HG03175 (cell line): ENCODE data around the gene RBM22.
"Not testable (repeated sequence)": the region's sequence is repeated elsewhere in the genome, so short reads cannot be mapped to it uniquely, and the experiment has no call there.

Experiments
- ATAC-seq: cut with Tn5 transposase; IDR thresholded peaks from one replicate; pipeline ENCODE4 v1.9.1; 2021; ENCODE audit warnings: mild to moderate bottlenecking, moderate library complexity; ENCODE audit not compliant: unreplicated experiment

The RBM22 gene

DNA sequence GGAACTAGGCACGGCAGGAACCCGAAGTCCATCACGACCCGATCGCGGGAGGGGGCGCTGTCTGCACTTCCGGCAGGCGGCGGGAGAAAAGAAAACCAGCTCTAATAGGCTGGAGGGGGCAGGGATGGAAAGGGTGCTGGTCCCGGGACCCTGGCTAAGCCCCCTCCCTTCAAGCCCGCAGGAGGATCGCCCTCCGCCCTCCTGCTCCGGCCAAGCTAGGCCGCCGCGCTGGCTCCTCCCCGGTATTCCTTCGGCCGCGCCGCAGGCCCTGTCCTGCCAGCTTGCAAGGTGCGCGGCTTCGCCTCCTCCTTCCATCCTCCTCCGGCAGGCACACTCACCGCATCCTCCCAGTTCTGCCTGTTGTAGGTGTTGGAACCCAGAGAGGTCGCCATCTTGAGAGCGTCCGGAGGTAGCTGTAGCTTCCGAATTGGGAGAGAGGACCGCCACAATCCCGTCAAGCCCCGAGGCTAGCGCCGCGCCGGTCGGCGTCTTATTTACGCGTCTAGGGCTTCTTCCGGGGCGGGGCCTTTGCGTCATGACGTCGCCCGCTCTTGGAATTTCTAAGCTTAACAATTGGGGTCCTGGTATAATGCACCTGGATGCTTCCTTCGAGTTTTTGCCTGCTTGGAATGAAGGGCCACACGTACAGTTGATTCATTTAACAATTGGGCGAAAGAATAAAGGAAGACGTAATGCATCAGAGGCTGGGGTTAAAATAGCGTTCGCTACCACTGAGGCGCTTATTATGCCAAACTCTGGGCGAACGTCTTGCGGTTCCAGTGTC lies at the start of gene RBM22:
Gene RBM22, minus strand, starts transcription at position 469 of the 784 bp plus-strand sequence. Its CDS starts 77 bp downstream, at position 392.
- ATAC-seq, result peak; percentile 96

DNA sequence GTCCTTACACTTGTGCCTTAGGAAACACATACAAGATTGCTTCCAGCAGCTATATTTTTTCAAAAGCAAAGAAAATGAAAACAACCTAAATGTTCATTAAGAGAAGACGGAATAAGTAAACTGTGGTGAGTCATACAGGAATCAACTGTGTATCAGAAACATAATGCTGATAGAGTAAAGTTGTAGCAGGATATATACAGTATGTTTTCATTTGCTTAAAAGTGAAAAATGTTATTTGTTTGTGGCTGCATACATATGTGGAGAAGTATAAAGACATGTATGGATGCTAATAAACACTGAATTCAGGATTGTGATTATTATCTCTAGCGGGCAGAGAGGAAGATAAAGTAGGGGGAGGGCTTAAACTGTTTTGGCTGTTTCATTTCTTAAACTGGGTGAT lies 49.6 kb upstream of the RBM22 start:
- no peak for ATAC-seq

DNA sequence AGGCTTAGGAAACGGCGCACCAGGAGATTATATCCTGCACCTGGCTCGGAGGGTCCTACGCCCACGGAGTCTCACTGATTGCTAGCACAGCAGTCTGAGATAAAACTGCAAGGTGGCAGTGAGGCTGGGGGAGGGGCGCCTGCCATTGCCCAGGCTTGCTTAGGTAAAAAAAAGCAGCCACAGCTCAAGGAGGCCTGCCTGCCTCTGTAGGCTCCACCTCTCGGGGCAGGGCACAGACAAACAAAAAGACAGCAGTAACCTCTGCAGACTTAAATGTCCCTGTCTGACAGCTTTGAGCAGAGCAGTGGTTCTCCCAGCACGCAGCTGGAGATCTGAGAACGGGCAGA lies 42.3 kb upstream of the RBM22 start:
- not testable (repeated sequence) for ATAC-seq

DNA sequence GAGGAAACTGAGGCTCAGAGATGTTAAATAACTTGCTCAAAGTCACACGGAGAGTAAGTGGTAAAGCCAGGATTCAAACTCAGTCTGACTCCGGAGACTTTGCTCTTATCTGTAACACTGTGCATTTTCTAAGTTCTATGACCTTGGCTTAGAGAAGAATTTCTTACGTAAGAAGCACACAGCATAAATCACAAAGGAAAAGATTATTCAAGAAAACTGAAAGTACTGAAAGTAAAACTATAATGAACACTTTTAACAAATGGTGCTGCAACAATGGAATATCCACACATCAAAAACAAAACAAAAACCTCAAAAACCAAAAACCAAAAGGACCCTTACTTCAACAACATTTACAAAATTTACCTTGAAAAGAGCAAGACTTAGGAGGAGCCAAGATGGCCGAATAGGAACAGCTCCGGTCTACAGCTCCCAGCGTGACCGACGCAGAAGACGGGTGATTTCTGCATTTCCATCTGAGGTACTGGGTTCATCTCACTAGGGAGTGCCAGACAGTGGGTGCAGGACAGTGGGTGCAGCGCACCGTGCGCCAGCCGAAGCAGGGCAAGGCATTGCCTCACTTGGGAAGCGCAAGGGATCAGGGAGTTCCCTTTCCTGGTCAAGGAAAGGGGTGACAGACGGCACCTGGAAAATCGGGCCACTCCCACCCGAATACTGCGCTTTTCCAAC lies 41.7 kb upstream of the RBM22 start:
- ATAC-seq, result not testable (repeated sequence)

DNA sequence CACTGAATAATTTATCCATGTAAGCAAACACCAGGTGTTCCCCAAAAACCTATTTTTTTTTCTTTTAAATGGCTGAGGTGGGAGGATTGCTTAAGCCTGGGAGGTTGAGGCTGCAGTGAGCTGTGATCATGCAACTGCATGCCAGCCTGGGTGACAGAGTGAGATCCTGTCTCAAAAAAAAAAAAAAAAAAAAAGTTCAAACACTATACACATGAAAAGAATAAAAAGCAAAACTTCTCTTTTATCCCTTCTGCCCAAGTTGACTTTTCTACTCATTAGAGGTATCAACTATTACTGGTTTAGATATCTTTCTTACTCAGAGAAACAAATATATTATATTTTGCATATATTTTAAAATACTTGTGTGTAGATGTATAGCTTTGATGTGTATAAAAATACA lies 40.1 kb upstream of the RBM22 start:
- ATAC-seq, result no peak

DNA sequence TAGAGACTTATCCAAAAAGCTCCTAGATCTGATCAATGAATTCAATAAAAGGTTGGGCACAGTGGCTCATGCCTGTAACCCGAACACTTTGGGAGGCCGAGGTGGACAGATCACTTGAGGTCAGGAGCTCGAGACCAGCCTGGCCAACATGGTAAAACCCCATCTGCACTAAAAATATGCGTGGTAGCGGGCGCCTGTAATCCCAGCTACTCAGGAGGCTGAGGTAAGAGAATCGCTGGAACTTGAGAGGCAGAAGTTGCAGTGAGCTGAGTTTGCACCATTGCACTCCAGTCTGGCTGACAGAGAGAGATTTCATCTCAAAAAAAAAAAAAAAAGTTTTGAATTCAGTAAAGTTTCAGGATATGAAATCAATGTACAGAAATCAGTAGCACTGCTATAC lies 38.0 kb upstream of the RBM22 start:
- no peak for ATAC-seq

DNA sequence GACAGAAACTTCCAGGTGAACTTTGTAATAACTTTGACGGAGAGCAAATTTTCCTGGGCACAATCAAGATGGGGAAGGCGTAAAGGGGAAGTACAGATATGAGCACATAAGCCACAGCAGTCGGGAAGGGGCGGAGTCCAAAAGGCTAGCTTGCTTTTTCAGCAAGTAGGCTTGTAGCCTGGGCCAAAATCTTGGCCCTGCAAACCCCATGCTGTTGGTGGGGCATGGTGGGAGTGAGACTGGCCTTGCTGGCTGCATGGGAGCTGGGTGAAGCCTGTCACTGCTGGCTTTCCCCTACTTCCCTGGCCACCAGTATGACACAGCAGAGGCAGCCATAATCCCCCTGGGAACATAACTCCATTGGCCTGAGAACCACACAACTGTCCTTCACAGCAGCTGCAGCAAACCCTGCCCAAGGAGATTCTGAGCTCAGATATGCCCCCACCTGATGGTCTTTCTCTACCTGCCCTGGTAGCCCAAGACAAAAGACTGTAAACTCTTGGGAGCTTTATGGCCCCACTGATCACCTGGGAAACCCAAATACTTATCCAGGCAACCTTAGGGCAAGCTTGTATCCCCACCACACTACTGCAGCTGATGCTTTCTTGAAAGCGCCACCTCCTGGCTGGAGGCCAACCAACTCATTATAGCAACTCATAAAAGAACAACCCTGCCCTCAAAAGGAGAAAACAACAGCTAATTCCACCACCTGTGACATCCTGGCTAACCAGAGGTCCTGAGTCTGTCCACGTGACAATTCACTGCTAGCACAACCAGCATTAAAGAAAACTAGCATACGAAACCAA lies 33.9 kb upstream of the RBM22 start:
- peak; percentile 97 for ATAC-seq

DNA sequence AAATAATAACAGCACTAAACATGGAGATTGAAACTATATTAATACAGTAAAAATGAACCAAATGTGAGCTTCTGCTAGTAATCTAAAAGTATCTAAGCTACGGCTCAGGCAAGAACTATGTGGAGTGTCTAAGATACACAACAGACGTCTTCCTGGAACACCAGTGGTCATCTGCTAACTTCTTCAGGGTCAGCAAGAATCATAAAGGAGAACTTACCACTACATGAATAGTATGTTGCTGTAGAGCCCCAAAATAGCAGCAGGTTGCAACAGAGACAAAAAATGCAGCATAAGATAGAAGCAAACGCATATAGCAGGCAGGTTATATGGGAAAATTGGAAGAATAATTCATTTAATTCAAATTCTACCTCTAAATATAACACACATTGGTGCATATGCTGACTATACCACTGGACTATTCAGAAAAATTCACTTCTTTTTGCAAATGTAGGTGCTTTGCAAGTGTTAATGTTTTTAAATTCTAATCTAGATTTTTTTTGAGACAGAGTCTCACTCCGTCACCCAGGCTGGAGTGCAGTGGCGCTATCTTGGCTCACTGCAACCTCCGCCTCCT lies 30.9 kb upstream of the RBM22 start:
- no peak for ATAC-seq

DNA sequence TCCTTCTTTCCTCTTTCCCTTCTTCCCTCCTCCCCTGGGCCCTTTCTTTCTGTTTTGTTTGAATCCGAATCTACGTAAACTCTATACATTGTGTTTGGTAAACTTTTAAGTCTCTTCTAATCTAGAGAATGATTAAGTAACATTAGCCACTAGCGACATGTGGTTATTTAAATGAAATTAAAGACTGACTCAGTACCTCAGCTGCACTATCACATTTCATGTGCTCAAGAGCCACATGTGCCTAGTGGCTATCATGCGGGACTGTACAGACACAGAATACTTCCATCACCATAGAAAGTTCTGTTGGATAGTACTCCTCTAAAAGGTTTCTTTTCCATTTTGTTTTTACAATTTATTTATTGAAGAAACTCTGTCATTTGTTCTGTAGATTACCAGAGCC lies 29.0 kb upstream of the RBM22 start:
- ATAC-seq, result no peak

DNA sequence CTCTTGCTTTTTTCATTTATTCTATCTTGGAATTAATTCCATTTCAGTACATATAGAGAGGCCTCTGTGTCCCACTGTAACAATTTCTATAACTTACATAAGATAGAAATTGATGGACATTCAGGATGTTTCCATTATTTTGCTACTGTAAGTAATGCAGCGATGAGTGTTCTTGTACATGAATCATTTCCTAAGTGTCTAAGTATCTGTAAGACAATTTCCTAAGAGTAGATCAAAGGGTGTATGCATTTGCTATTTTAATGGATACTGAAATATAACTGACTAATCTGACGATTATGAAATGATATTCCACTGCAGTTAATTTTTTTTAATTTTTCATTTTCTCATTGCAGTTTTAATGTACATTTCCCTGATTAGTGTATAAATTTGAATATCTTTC lies 23.0 kb upstream of the RBM22 start:
- ATAC-seq, result no peak

DNA sequence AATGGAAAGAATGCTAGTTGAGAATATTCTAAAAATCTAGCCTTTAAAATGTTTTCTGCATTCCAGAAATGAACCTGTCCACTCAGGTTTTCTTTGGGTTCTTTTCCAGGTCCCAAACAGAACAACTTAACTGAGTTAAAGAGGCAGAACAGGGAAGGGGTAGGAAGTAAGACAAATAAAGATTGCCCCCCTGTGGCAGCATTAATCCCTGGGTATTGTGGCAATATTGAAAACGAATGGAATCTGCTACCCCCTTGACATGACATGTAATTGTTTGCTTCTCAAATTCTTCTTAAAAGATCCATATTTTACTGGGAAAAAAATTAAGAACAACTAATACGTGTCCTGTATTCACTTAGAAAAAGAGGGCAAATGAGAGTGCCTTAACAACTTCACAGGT lies 9.3 kb upstream of the RBM22 start:
- no peak for ATAC-seq

DNA sequence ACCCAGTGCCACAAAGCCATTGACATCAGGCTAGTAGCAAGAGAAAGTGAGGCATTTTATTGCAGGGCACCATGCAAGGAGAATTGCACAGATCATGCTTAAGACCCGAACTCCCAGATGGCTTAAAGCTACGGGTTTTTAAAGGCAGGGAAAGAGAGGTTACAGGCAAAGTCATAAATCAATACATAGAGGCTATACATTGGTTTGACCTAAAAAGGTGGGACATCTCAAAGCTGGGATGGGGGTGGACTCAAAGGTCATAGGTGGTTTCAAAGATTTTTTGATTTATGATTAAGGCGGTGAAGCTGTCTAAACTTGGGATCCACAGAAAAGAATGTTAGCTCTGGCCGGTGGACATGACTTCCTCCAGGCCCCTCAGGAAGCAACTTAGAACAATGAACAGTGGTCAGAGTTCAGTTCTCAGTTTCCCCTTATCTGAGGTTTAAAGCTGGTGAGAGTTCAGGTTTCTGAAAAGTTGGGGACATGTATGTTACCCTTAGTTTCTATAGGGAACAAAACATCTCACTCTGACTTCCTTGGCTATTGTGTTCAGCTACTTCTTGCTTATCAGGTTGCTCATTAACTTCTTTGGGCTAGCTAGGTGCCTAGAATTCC lies 6.0 kb upstream of the RBM22 start:
- ATAC-seq, result no peak

DNA sequence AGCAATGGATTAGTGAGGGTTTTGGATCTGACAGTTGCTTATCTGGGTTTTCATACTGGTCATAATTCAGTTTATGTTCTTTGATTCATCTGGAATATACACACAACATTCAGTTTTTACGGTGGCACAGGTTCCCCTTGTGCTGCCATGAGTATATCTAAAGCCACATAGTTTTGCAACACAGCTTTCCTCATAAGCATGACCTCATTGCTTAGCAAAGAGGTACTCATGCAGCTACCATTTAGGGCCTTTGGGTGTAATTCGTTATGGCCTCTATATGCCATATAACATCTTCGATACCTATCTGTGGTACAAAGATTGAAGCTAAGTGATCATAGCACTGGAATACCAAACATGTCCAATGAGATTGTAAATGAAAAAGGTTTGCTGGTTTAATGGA lies 2.9 kb upstream of the RBM22 start:
- no peak for ATAC-seq

DNA sequence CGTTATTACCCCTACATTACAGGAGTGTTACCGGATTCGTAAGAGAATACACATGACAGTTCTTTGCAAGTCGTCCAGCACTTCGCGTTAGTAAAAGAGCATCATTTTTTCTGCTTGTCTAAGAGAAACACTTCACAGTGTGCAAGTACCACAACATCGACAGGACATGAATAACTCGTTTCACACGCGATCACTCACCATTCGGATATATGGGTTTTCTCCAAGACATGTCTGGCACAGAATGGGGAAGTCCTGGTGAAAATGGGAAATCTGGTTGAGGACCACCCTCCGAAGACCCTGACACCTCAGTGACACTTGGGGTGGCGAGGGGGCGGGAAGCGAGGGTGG lies 642 bp downstream of the RBM22 start:
- ATAC-seq, result peak; percentile 23

DNA sequence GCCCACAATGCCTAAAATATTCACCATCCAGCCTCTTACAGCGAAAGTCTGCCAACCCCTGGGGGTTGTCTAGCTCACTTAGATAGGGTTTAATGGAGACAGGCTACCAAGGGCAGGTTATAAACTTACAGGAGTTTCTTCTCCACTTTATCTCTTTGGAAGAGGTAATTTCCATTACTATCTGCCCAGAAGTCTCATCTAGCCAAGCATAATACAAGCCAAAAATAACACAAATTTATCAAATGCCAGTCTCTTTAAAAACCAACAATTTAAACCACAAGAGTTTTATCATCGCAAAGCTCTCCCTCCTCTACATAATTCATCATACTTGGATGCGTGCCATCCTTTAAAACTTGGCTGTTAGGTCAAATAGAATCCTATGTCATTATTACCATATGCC lies 6.2 kb downstream of the RBM22 start:
- ATAC-seq, result no peak

DNA sequence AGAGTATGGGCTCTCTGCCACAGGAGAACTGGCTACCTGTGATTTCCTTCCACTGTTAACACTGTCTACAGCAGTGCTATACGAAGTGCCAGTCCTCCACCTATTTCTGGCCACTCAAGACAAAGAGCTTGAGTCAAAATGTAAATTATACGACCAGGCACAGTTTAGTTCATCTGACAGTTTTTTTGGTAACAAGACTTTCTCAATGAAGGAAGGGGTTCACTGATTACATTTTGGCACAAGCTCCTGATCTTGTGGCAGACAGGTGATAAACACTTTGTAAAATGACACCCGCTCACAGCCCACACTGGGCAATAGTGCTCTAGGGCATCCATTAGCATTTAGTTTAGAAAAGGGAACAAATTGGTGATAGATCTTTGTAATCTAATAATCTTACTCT lies 8.6 kb downstream of the RBM22 start:
- ATAC-seq, result no peak

DNA sequence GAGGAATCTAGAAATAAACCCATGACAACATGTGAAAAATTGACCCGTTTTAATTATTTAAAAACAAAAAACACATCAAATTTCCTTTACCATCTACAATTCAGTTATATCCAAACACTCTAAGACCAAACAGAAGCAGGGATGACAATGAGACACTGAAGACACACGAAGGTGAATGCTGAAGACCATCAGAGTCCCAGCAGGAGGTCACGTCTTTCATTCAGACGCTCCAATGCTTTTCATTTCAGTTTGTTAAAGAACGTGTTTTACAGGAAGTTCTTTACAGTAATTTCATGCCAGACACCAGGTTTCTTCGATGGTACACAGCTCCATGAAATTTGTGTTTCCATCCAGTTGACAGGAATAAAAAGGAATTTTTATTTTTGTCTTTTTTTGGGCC lies 10.1 kb downstream of the RBM22 start:
- no peak for ATAC-seq

DNA sequence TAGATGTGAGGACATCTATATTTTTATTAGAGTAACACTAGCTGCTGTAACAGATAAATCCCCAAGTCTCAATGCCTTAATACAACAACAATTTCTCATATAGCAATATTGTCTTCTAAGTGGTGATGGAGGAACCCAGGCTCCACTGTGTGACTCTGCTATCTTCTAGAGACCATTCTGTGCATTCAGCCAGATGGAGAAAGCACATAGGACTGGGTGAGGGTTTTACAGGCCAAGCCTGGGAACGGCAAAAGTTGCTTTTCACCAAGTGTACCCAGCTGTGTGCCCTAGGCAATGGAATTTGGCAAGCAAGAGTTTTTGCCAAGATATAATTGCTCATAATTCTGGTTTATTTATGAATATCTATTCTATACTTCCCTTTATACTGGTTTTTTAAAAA lies 11.7 kb downstream of the RBM22 start:
- ATAC-seq, result no peak

DNA sequence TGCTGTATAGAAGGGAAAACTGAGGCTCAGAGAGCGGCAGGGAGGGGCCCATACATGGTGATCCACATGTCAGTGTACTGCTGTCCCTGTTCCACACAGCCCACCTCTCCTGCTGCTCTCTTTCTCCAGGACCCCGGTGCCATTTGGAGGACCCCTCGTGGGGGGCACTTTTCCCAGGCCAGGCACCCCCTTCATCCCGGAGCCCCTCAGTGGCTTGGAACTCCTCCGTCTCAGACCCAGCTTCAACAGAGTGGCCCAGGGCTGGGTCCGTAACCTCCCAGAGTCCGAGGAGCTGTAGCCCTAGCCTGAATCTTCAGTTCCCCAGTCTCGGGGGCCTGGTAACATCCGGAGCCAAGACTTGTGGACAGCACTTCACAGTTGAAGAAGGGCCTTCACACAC lies 24.3 kb downstream of the RBM22 start:
- ATAC-seq, result no peak

DNA sequence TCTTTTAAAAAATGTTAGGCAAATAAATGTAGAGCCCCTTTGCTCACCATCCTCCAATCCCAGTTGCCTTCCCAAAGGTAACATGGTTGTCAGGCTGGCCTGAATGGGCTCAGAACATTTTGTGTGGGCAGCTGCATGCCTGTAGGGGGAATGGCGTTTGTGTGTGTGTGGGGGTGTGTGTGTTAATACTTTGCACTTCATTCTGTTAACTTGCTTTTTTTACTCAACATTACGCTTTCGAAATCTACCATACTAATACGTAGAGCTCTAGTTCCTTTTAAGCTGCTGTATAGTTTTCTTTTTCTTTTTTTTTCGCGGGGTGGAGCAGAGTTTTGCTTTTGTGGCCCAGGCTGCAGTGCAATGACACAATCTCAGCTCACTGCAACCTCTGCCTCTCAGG lies 25.8 kb downstream of the RBM22 start:
- ATAC-seq, result no peak

DNA sequence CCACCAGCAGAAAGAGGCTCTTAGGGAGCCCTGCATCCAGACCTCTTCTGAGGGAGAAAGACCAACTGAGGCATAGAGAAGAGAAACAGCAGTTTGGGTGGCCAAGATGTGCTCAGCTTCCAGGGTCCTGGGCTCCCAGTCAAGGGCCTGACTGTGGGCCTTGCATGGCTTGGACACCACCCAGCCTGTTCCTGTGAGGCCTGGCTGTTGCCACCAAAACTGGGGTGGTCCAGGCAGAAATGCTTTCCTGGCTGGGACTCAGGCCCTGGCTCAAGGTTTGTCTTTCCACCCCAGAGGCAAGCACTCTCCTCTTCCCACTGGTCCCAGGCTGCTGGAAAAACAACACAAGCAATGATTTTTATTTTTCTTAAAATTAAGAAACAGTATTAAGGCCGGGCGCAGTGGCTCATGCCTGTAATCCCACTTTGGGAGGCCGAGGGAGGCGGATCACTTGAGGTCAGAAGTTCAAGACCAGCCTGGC lies 26.5 kb downstream of the RBM22 start:
- ATAC-seq, result no peak
